AG04450 (cell line): ENCODE measurements around the gene BTBD9. TPM values are rescaled to one million over a fixed set of nuclear protein-coding genes. Genes with fewer than 3 reads are reported as not detected.

Source experiments
- CTCF ChIA-PET: fragments of 300-600, 350-600 bp; formaldehyde crosslinking; extraction: SDS; loops from one replicate; lab custom pipeline; 2022; ENCODE audit warnings: antibody characterized with exemption, inconsistent platforms; lab: Charles Lee
- POLR2A ChIA-PET: fragments of 350-600 bp; formaldehyde crosslinking; extraction: SDS; loops from one replicate; lab custom pipeline; 2021; ENCODE audit warnings: antibody characterized with exemption, inconsistent platforms; lab: Yijun Ruan, JAX
- DNase-seq: peaks from one replicate; pipeline ENCODE4 v3.0.0-alpha.2; 2011; ENCODE audit warnings: low read depth, low spot score
- H3K27ac ChIP-seq: one replicate; pipeline ENCODE4 v1.5.1; 2012; ENCODE audit warnings: low read depth, low read length, control low read depth
- H3K27me3 ChIP-seq: one replicate; pipeline ENCODE4 v1.6.0; 2012; ENCODE audit warnings: low read length; ENCODE audit not compliant: control insufficient read depth, insufficient read depth
- H3K4me3 ChIP-seq: 2 replicates; pipeline ENCODE4 v1.5.1; 2011; ENCODE audit warnings: mild to moderate bottlenecking, low read depth, low read length, control low read depth
- H3K9me3 ChIP-seq: 2 replicates; pipeline ENCODE4 v1.5.1; 2012; ENCODE audit warnings: low read length; ENCODE audit not compliant: control insufficient read depth, insufficient read depth
- polyA plus RNA-seq: library from polyadenylated mRNA; depleted of rRNA; stranded (reverse); fragments of >200 nt; gene quantifications from 2 replicates; pipeline ENCODE4 v1.2.3, GENCODE V29; 2011
- TF ChIP-seq, protein P1 (sequence below): IDR thresholded peaks from 2 replicates; pipeline ENCODE4 v1.5.1; 2011; ENCODE audit warnings: low read depth, low read length, control low read depth, inconsistent platforms

BTBD9 gene
- polyA plus RNA-seq, 1 experiment, result 7.2 TPM

DNA sequence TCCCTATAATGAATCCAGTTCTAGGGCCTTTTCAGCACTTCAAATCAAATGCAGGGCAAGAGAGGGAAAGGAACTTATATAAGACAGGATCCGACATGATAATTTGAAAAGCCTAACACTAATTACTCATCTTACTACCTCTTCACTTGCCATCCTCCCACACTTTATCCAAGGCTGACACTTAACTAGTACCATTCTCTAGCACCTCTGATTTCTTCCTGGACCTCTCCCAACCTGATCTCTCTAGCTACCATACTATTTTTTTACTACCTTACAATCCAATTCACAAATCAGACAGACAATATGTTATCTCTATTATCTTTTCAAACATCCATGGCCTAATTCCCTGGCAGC is 50.4 kb downstream of the BTBD9 start:
- H3K27me3 ChIP-seq, result no peaks in the 10 kb centered on the region
- no peak overlapping the region for H3K27ac ChIP-seq
- ChIA-PET POLR2A (no interaction called here), CTCF (interaction anchor here (1.2 kb wide), 1 partner anchor 19 kb away, joined by 3 read pairs; no protein-coding TSS in a partner anchor)
- TF ChIP-seq, protein P1, sequence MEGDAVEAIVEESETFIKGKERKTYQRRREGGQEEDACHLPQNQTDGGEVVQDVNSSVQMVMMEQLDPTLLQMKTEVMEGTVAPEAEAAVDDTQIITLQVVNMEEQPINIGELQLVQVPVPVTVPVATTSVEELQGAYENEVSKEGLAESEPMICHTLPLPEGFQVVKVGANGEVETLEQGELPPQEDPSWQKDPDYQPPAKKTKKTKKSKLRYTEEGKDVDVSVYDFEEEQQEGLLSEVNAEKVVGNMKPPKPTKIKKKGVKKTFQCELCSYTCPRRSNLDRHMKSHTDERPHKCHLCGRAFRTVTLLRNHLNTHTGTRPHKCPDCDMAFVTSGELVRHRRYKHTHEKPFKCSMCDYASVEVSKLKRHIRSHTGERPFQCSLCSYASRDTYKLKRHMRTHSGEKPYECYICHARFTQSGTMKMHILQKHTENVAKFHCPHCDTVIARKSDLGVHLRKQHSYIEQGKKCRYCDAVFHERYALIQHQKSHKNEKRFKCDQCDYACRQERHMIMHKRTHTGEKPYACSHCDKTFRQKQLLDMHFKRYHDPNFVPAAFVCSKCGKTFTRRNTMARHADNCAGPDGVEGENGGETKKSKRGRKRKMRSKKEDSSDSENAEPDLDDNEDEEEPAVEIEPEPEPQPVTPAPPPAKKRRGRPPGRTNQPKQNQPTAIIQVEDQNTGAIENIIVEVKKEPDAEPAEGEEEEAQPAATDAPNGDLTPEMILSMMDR, result no peak
- no peak overlapping the region for H3K4me3 ChIP-seq
- no peaks in the 10 kb centered on the region for H3K9me3 ChIP-seq
- no peak for DNase-seq

GRCh38 chr6:38588631-38589366 is 50.9 kb downstream of the BTBD9 start:
- ChIA-PET POLR2A (no interaction called here), CTCF (interaction anchor here (1.2 kb wide), 1 partner anchor 19 kb away, joined by 3 read pairs; no protein-coding TSS in a partner anchor)
- TF ChIP-seq, protein P1, result no peak
- no peak overlapping the region for H3K4me3 ChIP-seq
- DNase-seq, result no peak
- H3K27me3 ChIP-seq, result no peaks in the 10 kb centered on the region
- no peak overlapping the region for H3K27ac ChIP-seq
- no peaks in the 10 kb centered on the region for H3K9me3 ChIP-seq

DNA sequence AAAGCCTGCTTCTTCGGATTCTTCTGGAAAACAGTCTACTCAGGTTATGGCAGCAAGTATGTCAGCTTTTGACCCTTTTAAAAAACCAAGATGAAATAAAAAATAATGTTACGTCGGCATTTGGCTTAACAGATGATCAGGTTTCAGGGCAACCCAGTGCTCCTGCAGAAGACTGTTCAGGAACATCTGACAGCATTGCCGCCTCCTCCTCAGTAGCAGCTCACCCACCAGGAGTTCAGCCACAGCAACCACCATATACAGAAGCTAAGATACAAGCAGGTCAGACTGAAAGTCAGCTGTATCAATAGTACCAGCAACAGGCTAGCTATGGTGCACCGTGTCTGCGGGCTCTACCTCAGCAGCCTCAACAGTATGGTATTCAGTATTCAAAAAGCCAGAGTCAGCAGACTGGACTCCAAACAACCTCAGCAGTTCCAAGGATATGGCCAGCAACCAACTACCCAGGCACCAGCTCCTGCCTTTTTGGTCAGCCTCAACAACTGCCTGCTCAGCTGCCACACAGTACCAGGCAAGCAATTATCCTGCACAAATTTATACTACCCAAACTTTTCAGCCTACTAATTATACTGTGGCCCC is 51.9 kb downstream of the BTBD9 start:
- no peaks in the 10 kb centered on the region for H3K9me3 ChIP-seq
- H3K27ac ChIP-seq, result no peak overlapping the region
- H3K27me3 ChIP-seq, result no peaks in the 10 kb centered on the region
- TF ChIP-seq, protein P1, result no peak
- CTCF ChIA-PET, result no interaction called here
- no peak for DNase-seq
- no peak overlapping the region for H3K4me3 ChIP-seq
- POLR2A ChIA-PET, result no interaction called here

- no peaks in the 10 kb centered on the region for H3K27me3 ChIP-seq
- TF ChIP-seq, protein P1, result no peak
- ChIA-PET CTCF (no interaction called here), POLR2A (no interaction called here)
- no peaks in the 10 kb centered on the region for H3K9me3 ChIP-seq
- no peak overlapping the region for H3K27ac ChIP-seq
- no peak overlapping the region for H3K4me3 ChIP-seq
- DNase-seq, result no peak
Measured at GRCh38 chr6:38586992-38587391, 52.7 kb downstream of the BTBD9 start.

GRCh38 chr6:38584731-38585130 is 55.0 kb downstream of the BTBD9 start:
- Histone ChIP-seq H3K27me3 (no peaks in the 10 kb centered on the region), H3K27ac (no peak overlapping the region), H3K9me3 (no peaks in the 10 kb centered on the region), H3K4me3 (no peak overlapping the region)
- POLR2A ChIA-PET, result no interaction called here
- TF ChIP-seq, protein P1, result no peak
- no peak for DNase-seq
- CTCF ChIA-PET, result interaction anchor here (1.4 to 2.0 kb wide), 2 partner anchors 8 to 91 kb away, joined by 3 to 4 read pairs; no protein-coding TSS in a partner anchor
